CD4-positive, alpha-beta T cell treated with Interleukin-12 subunit alpha and Interleukin-12 subunit beta, for 1 hour (primary cell): ENCODE measurements around the gene MMP3.

Experiments used
- DNase-seq: peaks from one replicate; pipeline ENCODE4 v3.0.0-alpha.2; 2020

Gene MMP3

DNA sequence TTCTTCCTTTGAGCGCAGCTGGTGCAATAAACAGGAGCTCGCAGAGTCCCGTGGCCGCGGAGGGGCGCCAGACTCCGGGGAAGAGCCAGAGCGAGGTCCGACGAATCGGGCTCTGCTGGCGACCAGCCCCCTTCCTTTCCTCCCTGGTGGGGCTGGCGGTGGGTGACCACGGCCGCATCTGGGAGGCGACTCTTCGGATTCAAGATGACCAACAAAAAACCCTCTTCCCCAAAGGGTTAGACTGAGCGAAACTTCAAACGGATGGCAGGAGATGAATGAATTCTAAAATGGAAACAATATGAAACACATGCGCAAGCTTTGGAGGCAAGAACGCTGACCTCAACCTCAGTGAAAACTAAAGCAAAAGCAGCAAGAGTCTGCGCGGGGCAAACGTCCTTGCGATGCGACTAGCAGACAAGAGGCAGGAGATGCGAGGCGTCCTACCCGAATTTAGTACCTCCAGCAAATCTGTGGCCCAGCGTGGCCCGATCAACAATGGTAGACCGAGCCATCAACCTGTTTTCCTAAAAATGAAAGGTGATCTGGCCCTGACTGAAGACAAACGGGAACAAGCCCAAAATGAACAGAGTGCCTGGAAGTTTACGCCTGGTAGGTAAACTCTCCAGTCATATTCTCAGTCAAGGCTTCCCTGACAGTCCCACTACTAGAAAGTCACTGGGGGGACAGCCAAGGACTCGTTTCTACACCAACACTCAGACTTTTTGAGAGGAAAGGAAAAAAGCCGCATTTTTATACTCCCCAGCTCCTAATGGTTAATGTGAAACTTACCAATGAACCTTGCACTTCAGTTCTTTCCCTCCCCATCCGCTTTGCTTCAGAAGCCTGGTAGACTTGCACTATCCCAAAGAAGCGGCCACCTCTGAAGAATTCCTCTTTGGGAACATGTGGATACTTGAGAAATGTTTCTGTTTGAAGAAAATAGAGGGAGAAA lies 11.6 kb downstream of the MMP3 start:
- DNase-seq: no peak

DNA sequence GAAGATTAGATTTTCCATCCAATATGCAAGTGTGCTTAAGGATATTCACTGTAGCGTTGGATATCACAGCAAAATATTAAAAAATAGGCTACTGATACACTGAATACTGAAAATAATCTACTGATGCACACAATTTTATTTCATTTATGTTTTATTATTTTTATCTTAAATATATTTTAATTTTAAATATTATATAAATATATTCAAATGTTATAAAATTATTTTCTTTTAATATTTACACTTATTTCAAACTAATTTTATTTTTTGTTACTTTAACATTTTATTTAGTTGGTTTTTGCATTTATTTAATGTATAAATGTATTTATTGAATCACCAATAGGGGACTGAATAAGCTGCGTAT lies 12.3 kb downstream of the MMP3 start:
- DNase-seq: no peak

DNA sequence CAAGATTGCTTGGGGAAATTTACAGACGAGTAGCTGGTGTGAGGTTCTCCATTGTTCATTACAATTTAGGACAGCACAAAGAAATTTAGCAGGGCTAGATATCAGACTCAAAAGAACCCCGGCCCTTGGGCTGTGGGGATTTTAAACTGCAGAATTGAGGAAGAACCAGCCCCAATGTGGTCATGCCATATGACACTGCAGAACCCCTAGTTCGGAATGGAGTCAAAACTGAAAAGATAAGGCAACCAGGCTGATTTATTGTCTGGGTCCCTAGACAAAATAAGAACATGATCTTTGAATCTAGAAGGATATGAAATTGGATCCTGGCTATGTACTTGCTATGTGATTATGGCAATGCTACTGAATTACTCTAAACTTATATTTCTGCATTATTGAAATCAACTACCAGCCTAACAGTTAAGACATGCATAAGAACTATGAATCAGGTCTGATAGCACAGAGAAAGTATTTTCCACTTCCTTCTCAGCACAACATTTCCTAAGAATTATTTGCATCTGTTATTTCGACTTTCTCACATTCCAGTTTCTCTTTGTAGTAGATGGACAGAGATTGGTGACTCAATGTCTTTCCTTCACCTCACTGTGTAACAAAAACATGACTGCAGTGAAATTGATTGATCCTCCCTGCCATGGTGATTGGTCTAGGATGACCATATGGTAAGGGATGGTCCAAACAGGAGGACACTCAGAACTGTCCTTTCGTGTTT lies 13.2 kb downstream of the MMP3 start:
- DNase-seq: no peak

DNA sequence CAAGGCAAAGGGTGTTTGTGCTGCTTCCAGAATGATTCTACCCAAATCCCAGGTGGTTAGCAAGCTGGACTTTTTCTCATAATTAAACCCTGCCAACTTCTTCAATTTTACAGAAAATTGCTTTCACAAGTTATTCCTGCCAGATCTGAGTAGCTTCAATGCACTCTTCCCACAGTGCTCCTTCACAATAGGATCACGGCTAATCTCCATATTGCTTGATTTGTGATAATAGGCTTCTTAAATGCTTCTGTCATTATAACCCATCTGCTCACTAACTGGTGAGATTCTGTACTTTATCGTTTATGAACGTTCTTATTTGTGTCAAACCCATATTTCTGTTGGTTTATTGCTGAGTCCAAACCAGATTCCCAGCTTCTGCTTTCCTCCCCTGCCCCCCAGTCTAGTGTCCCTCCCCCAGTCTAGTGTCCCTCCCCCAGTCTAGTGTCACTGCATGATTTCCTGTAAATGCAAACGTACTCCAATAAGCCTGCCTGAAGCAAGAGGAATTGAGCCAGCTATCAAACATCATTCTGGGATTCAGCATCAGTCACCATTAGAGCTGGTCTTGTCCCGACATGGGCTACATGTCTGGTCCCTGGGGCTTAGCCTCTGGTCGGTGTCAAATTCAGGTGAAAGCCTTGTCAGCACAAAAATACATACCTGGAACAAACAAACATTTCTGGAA lies 14.0 kb downstream of the MMP3 start:
- DNase-seq: no peak

DNA sequence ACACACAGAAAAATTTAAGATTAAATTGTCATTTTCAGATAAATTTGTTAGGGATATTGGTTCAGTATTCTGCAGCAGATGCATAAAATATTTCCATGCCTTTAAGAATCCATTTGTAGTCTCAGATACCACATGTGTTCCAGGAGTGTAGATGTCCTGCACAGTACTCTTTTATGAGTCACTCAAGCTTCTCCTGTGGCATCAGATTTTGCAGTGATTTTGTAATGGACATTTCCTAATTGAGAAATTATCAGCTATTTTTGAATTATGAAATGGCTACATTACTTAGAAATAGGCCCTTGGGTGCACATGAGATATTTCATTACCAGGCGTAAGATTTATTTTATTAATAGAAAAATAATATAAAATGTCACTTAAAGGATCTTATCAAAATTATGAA lies 18.9 kb downstream of the MMP3 start:
- no peak for DNase-seq

DNA sequence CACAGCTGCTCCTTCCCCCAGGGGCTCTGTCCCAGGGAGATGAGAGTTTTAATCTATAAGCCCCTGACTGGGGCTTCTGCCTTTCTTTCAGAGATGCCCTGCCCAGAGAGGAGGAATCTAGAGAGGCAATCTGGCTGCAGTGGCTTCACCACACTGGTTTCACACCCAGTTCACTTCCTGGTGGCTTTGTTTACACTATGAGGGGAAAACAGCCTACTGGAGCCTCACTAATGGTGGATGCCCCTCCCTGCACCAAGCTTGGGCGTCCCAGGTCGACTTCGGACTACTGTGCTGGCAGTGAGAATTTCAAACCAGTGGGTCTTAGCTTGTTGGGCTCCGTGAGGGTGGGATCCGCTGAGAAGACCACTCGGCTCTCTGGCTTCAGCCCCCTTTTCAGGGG lies 23.9 kb downstream of the MMP3 start:
- no peak for DNase-seq

DNA sequence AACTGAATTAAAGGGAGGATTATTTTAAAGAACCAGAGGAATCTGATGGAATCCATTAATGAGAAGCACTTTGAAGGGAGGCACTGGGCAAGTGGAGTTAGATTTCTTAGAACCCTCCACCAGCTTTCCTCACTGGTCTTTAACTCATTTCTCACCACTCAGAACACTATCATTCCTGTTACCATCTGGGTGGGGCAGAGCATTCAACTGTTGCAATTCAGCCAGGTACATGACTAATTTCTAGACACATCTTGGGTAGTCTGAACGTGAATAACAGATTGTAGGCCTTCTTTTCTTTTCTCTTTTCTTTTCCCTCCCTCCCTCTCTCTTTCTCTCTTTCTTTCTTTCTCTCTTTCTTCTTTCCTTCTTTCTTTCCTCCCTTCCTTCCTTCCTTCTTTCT lies 29.9 kb downstream of the MMP3 start:
- no peak for DNase-seq

DNA sequence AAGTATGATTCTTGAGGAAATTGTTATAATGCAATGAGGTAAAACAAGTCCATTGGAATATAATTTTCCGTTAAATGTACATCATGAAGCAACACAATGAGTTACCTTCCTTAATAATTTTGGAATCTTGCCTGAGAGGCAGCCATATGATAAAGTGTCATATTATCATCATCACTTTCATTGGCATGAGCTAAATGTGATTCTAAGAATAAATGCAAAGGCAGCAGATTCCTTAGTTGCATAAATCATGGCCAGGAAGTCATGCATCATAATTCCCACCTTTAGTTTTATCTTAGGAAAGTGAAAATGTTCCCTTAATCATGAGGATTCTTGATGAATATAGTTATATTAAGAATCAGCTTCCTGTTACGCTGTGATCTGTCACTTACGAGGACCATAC lies 31.2 kb downstream of the MMP3 start:
- DNase-seq: no peak

DNA sequence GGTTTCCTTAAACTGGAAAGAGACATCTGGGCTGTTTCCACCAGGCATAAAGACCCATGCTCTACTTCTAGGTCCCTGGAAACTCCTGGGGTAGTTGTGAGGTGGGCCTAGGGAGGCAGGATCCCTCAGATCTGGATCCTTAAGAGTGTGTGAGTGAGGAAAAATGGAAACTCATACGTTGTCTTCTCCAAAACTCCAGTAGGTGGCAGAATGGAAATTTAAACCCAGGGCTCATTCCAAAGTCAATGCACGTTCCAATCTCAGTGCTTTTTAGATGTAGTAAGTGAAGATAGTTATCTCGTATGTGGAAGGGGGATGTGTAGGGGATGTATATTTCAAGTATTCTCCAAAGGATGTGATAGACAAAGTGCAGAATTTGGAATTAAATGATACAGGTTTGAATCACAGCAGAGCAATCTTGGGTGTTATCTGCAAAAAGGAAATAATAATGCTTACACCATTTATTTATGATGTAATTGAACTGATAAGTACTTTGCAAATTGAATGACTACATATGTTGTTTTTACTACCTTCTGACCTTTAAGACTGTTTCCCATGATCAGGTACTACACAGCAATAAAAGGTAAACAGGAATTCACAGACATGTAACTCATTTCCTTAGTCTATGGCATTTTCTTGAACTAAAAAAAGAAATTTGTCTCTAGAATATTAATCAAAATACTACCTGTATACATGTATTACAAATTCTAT lies 32.3 kb downstream of the MMP3 start:
- DNase-seq: no peak

DNA sequence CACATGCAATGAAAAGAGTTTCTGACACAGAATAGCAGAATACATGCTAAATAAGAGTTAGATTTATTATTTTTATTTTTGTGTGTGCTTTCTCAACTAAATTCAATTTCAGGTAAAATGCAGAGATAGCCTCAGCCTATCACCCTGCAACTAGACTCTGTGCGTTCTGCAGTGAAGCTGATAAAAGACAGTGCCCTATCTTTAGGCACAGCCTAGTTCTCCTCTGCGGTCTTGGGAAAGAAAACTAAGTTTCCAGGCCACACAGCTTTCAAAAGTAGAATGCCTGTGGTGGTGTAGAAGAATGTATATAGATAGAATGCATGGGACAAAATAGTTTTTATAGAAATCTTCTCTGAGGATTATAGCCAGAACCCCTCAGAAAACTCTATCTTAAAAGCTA lies 33.4 kb downstream of the MMP3 start:
- no peak for DNase-seq

DNA sequence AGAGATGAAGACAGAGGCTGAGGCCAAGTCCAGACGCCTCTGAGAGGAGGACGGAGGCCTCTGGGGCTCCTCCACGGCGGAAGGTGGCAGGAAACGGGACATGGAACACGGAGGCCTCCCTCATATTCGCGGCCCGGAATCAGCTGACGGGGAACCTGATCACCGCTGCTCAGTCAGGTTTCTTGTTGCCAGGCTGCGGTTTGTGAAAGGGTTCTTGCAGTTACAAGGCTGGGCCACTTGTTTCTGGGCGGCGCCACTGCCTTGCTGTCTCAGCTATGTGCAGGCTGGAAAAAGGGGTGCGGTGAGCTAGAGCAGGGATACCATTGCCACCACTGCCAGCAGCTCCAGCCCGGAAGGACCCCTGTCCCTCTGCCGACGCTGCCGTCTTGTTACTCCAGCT lies 35.5 kb downstream of the MMP3 start:
- no peak for DNase-seq

DNA sequence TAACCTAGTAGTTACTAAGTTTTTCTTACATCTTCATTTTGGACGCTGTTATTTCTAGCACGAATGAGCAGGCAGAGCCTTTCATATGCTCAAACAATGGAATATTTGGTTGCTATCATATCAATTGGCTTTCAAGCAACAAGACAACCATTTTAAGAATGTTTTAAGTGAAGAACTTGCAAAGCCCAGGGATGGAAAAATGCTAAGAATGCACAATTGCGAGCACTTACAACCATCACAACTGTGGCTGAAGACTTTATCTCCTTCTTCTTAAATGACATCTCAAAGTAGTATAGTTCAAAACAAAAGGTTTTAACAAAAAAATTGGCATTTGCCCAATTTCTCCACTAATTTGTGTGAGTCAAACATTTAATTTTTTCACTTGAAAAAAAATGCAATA lies 37.1 kb downstream of the MMP3 start:
- no peak for DNase-seq

DNA sequence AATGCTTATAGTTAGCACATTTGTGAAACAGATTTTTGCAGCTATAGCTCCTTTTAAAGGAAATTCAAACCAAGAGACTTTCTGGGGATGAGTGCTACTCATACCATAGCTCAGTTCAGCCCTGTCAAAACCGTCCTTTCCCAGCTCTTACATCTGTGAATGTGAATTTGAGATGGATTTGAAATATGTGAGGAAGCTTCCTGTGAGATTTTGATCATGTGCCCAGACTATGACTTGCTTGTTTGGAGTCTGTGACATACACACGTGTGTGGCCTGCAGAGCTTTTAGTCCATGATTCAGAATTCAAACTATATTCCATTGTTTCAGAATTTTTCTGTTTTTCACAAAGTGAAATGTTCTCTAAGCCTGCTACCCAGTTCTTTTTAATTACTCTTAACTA lies 41.1 kb downstream of the MMP3 start:
- DNase-seq: no peak

DNA sequence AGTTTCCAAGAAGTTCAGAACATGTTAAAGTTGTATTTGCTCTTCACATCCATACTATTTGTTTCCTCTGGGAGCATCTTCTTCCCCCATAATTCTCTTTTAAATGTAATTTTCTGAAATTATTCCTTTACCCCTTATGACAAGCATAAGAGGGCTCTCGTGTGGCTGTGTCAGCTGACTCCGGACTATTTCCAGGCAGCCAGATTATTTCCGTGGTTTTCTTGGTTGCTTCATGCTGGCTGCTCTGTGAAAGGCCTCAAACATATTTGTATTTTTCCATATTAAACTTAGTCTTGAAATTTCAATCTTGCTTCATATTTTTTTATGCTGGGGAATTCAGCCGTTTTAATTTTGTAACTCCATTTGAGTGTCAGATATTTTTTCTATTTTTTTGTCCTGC lies 42.6 kb downstream of the MMP3 start:
- no peak for DNase-seq

DNA sequence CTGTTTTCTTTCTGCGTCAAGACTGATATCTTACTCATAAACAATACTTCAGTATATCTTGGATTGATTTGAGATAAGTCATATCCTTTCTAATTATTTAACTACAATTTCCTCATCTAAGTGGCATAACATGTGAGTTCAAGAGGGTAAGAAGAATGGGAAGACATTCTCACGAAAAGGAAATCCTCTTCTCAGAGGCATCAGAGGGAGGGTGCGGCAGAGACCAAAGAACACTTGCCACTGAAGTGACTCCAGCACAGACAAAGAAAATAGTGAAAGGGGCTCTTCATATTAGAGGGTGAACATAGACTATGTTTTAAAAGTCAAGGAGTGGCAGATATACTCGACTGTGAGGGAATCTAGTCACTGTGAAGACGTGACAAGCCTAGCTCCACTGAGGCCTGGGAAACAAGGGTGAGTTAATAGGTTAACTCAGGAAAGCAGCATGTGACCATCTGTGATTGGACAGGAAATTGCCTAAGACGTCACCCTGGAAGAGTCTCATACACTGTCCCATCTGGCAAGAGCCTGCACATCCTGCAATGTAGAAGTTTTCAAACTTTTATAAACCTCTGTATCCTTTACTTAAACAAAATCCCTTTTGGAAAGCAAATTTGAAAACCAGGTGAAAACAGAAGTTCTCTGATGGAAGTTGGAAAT lies 43.6 kb downstream of the MMP3 start:
- DNase-seq: no peak

DNA sequence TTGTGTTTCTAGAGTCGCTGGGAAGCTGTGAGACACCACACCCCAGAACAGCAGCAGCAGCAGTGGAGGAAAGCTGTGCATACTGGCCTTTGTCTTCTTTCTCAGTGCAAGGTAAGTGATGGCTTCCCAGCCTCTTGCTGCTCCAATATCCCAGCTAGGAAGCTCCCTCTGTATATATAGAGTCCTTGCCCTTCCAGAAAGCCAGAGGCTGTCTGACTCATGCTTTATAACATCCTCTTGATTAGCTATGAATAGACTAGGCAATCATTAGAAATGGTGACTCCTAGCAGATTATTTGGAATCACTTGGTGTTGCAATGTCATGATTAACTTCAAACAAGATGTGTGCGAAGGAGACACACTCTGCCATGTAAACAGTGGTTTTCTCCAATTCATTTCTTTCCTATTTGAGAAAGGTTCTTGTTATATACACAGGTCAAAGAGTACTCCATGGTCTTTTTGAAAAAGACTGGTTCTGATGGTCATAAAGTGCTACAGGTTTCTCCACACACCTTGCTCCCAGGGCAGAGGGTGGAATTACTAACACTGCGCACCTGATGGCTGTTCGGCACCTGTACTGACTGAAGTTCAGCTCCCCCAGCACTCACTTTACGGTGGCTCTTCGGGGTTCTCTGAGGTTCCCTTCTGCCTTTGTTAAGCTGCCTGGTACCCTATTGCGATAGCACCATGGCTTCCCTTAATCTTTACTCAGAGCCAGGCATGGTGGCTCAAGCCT lies 45.2 kb downstream of the MMP3 start, which contains the start of gene MMP1:
Gene MMP1 (minus strand): TSS at position 149 of the 735 bp plus-strand sequence. CDS start 68 bp downstream, at position 81.
- no peak for DNase-seq

DNA sequence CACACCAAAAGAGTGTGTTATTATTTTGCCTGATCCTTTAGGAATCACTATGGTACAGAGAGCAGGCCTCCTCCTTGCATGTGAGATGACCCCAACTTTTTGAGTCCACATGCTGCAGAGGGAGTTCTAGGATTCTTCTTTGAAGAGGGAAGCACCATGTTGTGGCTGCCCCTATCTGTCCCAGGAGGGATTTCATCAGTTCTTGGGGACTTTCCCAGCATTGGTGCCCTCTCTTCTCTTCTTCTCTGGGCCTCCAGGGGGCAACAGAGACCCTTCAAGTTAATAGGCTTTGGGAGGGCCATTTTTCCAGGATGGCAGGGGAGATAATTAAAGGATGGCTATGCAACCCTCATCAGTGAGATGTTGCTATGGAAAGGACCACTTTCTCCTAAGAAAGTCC lies 49.0 kb downstream of the MMP3 start:
- DNase-seq: no peak

DNA sequence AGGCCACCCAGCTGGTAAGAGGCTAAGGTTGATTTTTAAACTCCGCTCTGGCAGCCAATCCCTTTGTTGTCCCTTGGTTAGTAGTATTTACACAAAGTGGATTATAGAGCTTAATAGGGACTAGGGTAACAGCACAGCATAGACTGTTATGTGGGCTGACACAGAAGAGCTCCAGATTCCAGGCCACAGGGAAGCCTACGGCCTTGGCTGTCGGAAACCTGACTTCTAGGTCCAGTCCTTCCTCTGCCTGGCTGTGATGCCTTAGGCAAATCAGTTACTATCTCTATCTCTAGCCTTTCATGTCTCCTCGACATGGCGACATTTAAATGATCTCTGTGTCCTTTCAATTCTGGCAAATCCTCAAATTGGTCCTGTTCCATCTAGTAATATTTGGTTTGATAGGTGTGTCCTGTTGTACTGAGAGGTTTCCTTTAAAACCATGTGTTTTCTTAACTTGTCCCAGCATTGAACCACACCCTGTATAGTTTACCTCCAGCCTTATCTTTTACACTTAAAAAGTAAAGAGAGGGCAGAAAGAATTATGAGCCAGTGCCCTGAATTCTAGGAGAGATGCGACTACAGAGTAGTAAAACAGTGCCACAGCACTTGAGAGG lies 49.6 kb downstream of the MMP3 start:
- DNase-seq: no peak

DNA sequence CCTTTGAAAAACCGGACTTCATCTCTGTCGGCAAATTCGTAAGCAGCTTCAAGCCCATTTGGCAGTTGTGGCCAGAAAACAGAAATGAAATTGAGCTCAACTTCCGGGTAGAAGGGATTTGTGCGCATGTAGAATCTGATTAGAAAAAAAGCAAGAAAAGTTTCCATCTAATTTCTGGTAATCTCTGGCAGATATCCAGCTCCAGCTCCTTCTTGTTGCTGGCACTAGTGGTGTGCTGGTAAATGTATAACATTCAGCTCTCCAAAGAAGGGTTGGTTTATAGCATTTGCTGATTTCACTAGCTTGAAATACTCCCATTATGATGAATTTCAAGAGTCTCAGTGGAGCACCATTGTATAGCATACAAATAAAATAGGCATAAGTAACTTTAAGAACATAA lies 50.8 kb downstream of the MMP3 start:
- DNase-seq: no peak

DNA sequence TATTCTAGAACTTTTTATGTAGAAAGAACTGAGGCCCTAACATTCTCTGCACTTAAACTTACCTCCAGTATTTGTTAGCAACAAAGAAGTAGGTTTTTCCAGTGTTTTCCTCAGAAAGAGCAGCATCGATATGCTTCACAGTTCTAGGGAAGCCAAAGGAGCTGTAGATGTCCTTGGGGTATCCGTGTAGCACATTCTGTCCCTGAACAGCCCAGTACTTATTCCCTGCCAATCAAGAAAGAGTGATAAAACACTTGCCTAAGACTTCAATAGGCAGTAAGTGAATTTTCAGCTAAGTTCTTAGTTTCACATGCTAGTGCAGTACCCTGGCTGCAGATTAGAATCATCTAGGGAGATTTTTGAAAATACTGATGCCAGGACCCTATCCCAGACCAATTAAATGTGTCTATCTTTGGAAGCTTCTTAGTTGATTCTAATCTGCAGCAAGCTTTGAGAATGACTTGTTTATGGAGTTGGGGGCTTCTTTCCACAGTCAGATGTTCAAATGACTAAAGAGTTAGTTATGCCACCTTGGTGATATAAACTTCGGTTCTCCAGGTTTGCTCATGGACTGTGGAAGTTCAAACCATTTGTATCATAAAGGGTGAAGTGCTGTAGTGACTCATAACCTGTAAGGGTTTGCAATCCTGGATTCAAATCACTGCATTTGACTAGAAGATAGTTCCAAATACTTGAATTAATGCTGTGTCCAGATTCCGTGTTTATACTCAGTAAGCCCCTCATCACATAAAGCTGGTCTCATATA lies 52.0 kb downstream of the MMP3 start:
- no peak for DNase-seq
